Small intestine (tissue), 7 donors: Measurements from ENCODE around the gene MAPRE2. TPM values are rescaled to one million over a fixed set of nuclear protein-coding genes. Genes with fewer than 3 reads are reported as not detected.

Experiments
- DNase-seq, 2 donors: peaks; one replicate each; pipeline versions ENCODE4 v3.0.0 to v3.0.0-alpha.2; 2013
- FAIRE-seq: peaks from 2 replicates; lab custom pipeline; 2012; peaks lifted over from hg19 to GRCh38; lab: Jason Lieb, UNC
- H3K27ac ChIP-seq, 3 donors: one replicate each; pipeline ENCODE4 v1.5.1; 2013; ENCODE audit warnings: low read length in 2 of 3, mild to moderate bottlenecking in 2 of 3, control low read depth in 1 of 3, inconsistent platforms in 1 of 3, low read depth in 1 of 3, moderate library complexity in 1 of 3
- H3K27me3 ChIP-seq, 3 donors: one replicate each; pipeline ENCODE4 v1.6.1; 2013; ENCODE audit warnings: low read length in 3 of 3, inconsistent platforms in 1 of 3; ENCODE audit not compliant: control insufficient read depth in 3 of 3, insufficient read depth in 3 of 3
- H3K36me3 ChIP-seq, 3 donors: one replicate each; pipeline ENCODE4 v1.6.1; 2013; ENCODE audit warnings: low read length in 3 of 3, inconsistent platforms in 1 of 3, low read depth in 1 of 3, mild to moderate bottlenecking in 1 of 3, moderate library complexity in 1 of 3; ENCODE audit not compliant: control insufficient read depth in 3 of 3, insufficient read depth in 2 of 3
- H3K4me1 ChIP-seq, 3 donors: one replicate each; pipeline ENCODE4 v1.6.1; 2013; ENCODE audit warnings: low read length in 2 of 3, inconsistent platforms in 1 of 3, low read depth in 1 of 3, mild to moderate bottlenecking in 1 of 3, moderate library complexity in 1 of 3; ENCODE audit not compliant: control insufficient read depth in 3 of 3, insufficient read depth in 2 of 3
- H3K4me3 ChIP-seq, 3 donors: one replicate each; pipeline ENCODE4 v1.5.1; 2013; ENCODE audit warnings: low read length in 3 of 3, control low read depth in 1 of 3, inconsistent platforms in 1 of 3, low read depth in 1 of 3, mild to moderate bottlenecking in 1 of 3, moderate library complexity in 1 of 3
- H3K9me3 ChIP-seq, 2 donors: one replicate each; pipeline ENCODE4 v1.6.1; 2013; ENCODE audit warnings: low read depth in 1 of 2, low read length in 1 of 2; ENCODE audit not compliant: control insufficient read depth in 2 of 2, insufficient read depth in 1 of 2
- WGBS, 3 donors: extraction: QIAGEN DNeasy Blood & Tissue Kit; methylation state at CpG; one replicate each; pipeline ENCODE4 v1.1.7; 2013; 5-methylcytosine and 5-hydroxymethylcytosine counted together
- polyA plus RNA-seq, 4 donors: library from polyadenylated mRNA; stranded (reverse) in 3 of 4; unstranded in 1 of 4; fragments of 200-250 nt in 3 of 4; fragments of 120-200 nt in 1 of 4; gene quantifications; one replicate each; pipeline versions ENCODE4 v1.2.1 to v1.2.3, GENCODE V29; 2013
- donor health status: healthy with polysubstance abuse.
- donor health status: control.
- donor health status: control.
- donor health status: Bipolar disorder and iron deficiency.
- donor health status: healthy.

Gene MAPRE2
- polyA plus RNA-seq, 4 donors: 6.2 to 19.8 (median 11.2) TPM

- H3K27me3 ChIP-seq: no peaks in the 10 kb centered on the region
- WGBS, 3 donors: 70 to 86% (median 79%) methylated on average over 3 of the region's 3 CpGs
- no peak overlapping the region for H3K27ac ChIP-seq
- peaks cover 0 to 2% (median 0%) of the 10 kb centered on the region in 3 donors for H3K36me3 ChIP-seq
- no peaks in the 10 kb centered on the region for H3K9me3 ChIP-seq
- no peaks in the 10 kb centered on the region for H3K4me1 ChIP-seq
- no peak overlapping the region for H3K4me3 ChIP-seq
- FAIRE-seq (no peak), DNase-seq (no peak)
Observed at GRCh38 chr18:35073186-35074105, 32.2 kb downstream of the MAPRE2 start.

GRCh38 chr18:35074581-35074980 lies 33.4 kb downstream of the MAPRE2 start:
- H3K27ac ChIP-seq: no peak overlapping the region

GRCh38 chr18:35075132-35075531 lies 33.9 kb downstream of the MAPRE2 start:
- no peaks in the 10 kb centered on the region for H3K4me1 ChIP-seq
- no peaks in the 10 kb centered on the region for H3K9me3 ChIP-seq
- H3K4me3 ChIP-seq: no peak overlapping the region
- H3K27ac ChIP-seq: no peak overlapping the region
- H3K27me3 ChIP-seq: no peaks in the 10 kb centered on the region
- 78 to 86% (median 79%) methylated on average over 6 of the region's 6 CpGs for WGBS, 3 donors
- peaks cover 0 to 2% (median 0%) of the 10 kb centered on the region in 3 donors for H3K36me3 ChIP-seq
- DNase-seq (no peak), FAIRE-seq (no peak)

More at GRCh38 chr18:35074581-35074980, 33.4 kb downstream of the MAPRE2 start:
- H3K36me3 ChIP-seq: peaks cover 0 to 2% (median 0%) of the 10 kb centered on the region in 3 donors
- no peaks in the 10 kb centered on the region for H3K27me3 ChIP-seq
- H3K4me1 ChIP-seq: no peaks in the 10 kb centered on the region
- no peak for DNase-seq
- no peak overlapping the region for H3K4me3 ChIP-seq
- no peak for FAIRE-seq
- WGBS, 3 donors: 61 to 79% (median 67%) methylated on average over 1 of the region's 1 CpG
- H3K9me3 ChIP-seq: no peaks in the 10 kb centered on the region

- FAIRE-seq (no peak), DNase-seq (no peak)
- no peaks in the 10 kb centered on the region for H3K36me3 ChIP-seq
- H3K4me1 ChIP-seq: no peaks in the 10 kb centered on the region
- no peak overlapping the region for H3K4me3 ChIP-seq
- WGBS, 3 donors: 63 to 81% (median 73%) methylated on average over 4 of the region's 4 CpGs
- no peaks in the 10 kb centered on the region for H3K9me3 ChIP-seq
- H3K27ac ChIP-seq: no peak overlapping the region
- H3K27me3 ChIP-seq: no peaks in the 10 kb centered on the region
Observed at GRCh38 chr18:35076135-35076924, 35.1 kb downstream of the MAPRE2 start.

- FAIRE-seq: no peak
Observed at GRCh38 chr18:35077937-35078336, 36.7 kb downstream of the MAPRE2 start.

GRCh38 chr18:35080058-35080457 lies 38.8 kb downstream of the MAPRE2 start:
- H3K4me1 ChIP-seq: no peaks in the 10 kb centered on the region
- FAIRE-seq (no peak), DNase-seq (no peak)
- 93 to 100% (median 97%) methylated on average over 1 of the region's 1 CpG for WGBS, 3 donors
- no peaks in the 10 kb centered on the region for H3K9me3 ChIP-seq
- H3K27me3 ChIP-seq: no peaks in the 10 kb centered on the region
- H3K36me3 ChIP-seq: no peaks in the 10 kb centered on the region
- H3K4me3 ChIP-seq: no peak overlapping the region
- H3K27ac ChIP-seq: no peak overlapping the region

More at GRCh38 chr18:35077937-35078336, 36.7 kb downstream of the MAPRE2 start:
- Histone ChIP-seq H3K9me3 (no peaks in the 10 kb centered on the region), H3K4me1 (no peaks in the 10 kb centered on the region), H3K27me3 (no peaks in the 10 kb centered on the region), H3K27ac (no peak overlapping the region), H3K4me3 (no peak overlapping the region), H3K36me3 (no peaks in the 10 kb centered on the region)
- no peak for DNase-seq

GRCh38 chr18:35083174-35083712 lies 42.0 kb downstream of the MAPRE2 start:
- no peak for FAIRE-seq
- 93 to 97% (median 93%) methylated on average over 3 of the region's 3 CpGs for WGBS, 3 donors

More at GRCh38 chr18:35083174-35083712, 42.0 kb downstream of the MAPRE2 start:
- DNase-seq: no peak
- H3K36me3 ChIP-seq: no peaks in the 10 kb centered on the region
- H3K27ac ChIP-seq: no peak overlapping the region
- no peak overlapping the region for H3K4me3 ChIP-seq
- H3K4me1 ChIP-seq: peaks cover 0 to 2% (median 0%) of the 10 kb centered on the region in 3 donors
- H3K9me3 ChIP-seq: no peaks in the 10 kb centered on the region
- H3K27me3 ChIP-seq: no peaks in the 10 kb centered on the region
